Psoas muscle (tissue), 8 donors: ENCODE data around the gene TEX19. TPM values are rescaled to one million over a fixed set of nuclear protein-coding genes. Genes with fewer than 3 reads are reported as not detected.
A peak's percentile ranks its signal among the peaks of the same experiment; 100 is the strongest.

Experiments used
- ATAC-seq, 4 donors: fragments of 200-7000 bp; cut with Tn5 transposase; one replicate each; pipeline ENCODE4 v1.9.1; 2020; ENCODE audit warnings: moderate library complexity in 3 of 4, mild to moderate bottlenecking in 2 of 4
- DNase-seq, 2 donors: peaks; one replicate each; pipeline ENCODE4 v3.0.0-alpha.2; 2020
- H3K27ac ChIP-seq: fragments of 200-600 bp; one replicate; pipeline ENCODE4 v1.8.0; 2022
- H3K27me3 ChIP-seq, 3 donors: fragments of 200-600 bp in 1 of 3; one replicate each; pipeline versions ENCODE4 v1.6.1 to v1.8.0; 2013 to 2022; ENCODE audit warnings: low read length in 2 of 3, mild to moderate bottlenecking in 2 of 3, moderate library complexity in 1 of 3; ENCODE audit not compliant: insufficient read depth in 3 of 3
- H3K36me3 ChIP-seq, 2 donors: fragments of 200-600 bp in 1 of 2; one replicate each; pipeline versions ENCODE4 v1.6.1 to v1.8.0; 2013 to 2022; ENCODE audit warnings: low read depth in 1 of 2, mild to moderate bottlenecking in 1 of 2, moderate library complexity in 1 of 2; ENCODE audit not compliant: insufficient read depth in 1 of 2
- H3K4me1 ChIP-seq: fragments of 200-600 bp; one replicate; pipeline ENCODE4 v1.8.0; 2022
- H3K4me3 ChIP-seq: fragments of 200-600 bp; one replicate; pipeline ENCODE4 v1.8.0; 2022; ENCODE audit warnings: mild to moderate bottlenecking
- H3K9me3 ChIP-seq: fragments of 200-600 bp; one replicate; pipeline ENCODE4 v1.8.0; 2022
- WGBS, 3 donors: extraction: QIAGEN DNeasy Blood & Tissue Kit; methylation state at CpG; one replicate each; pipeline versions ENCODE4 v1.1.6 to v1.1.7; 2013; 5-methylcytosine and 5-hydroxymethylcytosine counted together
- intact Hi-C, 2 donors: fragments of 100-400 bp; cut with DNase I; formaldehyde crosslinking; loops; one replicate each; pipeline versions ENCODE4 v1.11.0 to v1.14.2; 2022
- polyA plus RNA-seq, 3 donors: library from polyadenylated mRNA; stranded (reverse); fragments of 200-250 nt; gene quantifications; one replicate each; pipeline ENCODE4 v1.2.3, GENCODE V29; 2013
- total RNA-seq, 4 donors: library from RNA; stranded (reverse); fragmentation: NEBNext Ultra II Directional in 2 of 4; extraction: Animal tissue kit (Norgen Biotek cat#: 25700) in 2 of 4; gene quantifications; one replicate each; pipeline versions ENCODE4 v1.2.1 to v1.2.4, GENCODE V29; 2021 to 2023
- TF ChIP-seq, protein P1 (sequence below): fragments of 200-600 bp; IDR thresholded peaks from one replicate; pipeline ENCODE4 v1.8.0; 2022; ENCODE audit warnings: antibody characterized with exemption
- donor health status: healthy with polysubstance abuse.
- donor health status: DM: no; HTN: no; CAD: no; lungs with moderate emphysema.
- donor health status: Bipolar disorder and iron deficiency.
- donor health status: healthy.
- donor health status: DM: yes; HTN: yes; CAD: no.
- donor health status: DM: no; HTN: no; CAD: no.
- donor health status: DM: no; HTN: no; CAD: no.
- donor health status: DM: yes; HTN: yes; CAD: no.

The TEX19 gene
- total and polyA plus RNA-seq, 7 donors = 0.07 to 0.35 (median 0.17) TPM; not detected in 2

DNA sequence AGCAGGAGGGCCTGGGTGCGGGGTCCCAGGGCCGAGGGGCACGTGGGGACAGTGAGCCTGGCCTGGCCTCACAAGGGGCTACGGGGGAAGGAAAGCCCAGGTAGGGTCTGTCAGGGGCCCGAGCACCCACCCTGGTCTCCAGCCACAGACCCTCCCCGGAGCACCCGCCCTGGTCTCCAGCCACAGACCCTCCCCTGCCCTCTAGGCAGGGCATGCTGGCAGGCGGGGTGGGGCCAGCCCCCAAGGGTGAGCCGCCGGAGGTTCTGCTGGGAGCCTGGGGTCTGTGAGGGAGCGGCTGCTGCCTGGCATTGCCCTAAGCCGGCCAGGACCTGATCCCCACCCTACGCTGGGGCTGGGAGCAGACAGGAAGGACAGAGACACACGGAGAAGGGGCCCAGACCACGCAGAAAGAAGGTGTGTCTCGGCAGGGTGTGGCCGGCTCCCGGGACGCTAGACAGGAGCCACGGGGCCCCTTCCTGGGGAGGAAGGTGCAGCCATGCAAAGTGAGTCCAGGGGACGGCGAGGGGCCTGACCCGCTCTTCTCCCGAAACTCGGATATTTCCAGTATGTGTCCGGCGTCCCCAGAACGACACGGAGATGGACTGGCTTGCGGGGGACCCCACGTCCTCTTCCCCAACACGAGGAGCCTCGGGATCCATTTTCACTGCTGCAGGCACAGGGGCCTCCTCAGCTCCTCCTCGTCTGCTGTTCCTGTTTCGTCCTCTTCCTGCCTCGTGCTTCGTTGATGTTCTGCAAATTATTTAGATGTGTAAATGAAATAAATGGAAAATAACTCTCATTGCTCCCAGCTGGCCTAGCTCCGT lies 28.0 kb downstream of the TEX19 start:
- WGBS, 3 donors = 45 to 58% (median 46%) methylated on average over 31 to 38 of the region's 38 CpGs
- TF ChIP-seq, protein P1, sequence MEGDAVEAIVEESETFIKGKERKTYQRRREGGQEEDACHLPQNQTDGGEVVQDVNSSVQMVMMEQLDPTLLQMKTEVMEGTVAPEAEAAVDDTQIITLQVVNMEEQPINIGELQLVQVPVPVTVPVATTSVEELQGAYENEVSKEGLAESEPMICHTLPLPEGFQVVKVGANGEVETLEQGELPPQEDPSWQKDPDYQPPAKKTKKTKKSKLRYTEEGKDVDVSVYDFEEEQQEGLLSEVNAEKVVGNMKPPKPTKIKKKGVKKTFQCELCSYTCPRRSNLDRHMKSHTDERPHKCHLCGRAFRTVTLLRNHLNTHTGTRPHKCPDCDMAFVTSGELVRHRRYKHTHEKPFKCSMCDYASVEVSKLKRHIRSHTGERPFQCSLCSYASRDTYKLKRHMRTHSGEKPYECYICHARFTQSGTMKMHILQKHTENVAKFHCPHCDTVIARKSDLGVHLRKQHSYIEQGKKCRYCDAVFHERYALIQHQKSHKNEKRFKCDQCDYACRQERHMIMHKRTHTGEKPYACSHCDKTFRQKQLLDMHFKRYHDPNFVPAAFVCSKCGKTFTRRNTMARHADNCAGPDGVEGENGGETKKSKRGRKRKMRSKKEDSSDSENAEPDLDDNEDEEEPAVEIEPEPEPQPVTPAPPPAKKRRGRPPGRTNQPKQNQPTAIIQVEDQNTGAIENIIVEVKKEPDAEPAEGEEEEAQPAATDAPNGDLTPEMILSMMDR = no peak
- Histone ChIP-seq H3K4me1 (peaks cover 25% of the 10 kb centered on the region), H3K36me3 (peaks cover 0 to 6% of the 10 kb centered on the region in 2 donors), H3K9me3 (no peaks in the 10 kb centered on the region), H3K27me3 (peaks cover 0 to 15% (median 8%) of the 10 kb centered on the region in 3 donors), H3K27ac (no peak overlapping the region), H3K4me3 (no peak overlapping the region)
- intact Hi-C loops = no loop called here
- DNase-seq (no peak), ATAC-seq (no peak)

DNA sequence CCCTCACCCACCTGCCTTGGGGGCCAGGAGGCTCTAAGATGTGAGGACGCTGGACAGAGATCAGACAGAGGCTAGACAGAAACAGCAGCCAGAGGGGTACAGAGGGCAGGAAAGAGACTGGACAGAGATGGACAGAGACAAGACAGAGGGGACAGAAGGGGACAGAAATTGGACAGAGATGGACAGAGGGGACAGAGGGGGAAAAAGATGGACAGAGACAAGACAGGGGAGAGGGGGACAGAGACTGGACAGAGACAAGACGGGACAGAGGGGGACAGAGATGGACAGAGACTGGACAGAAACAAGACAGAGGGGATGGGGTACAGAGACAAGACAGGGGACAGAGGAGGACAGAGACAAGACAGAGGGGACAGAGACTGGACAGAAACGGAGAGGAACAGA lies 28.7 kb downstream of the TEX19 start:
- DNase-seq (no peak), ATAC-seq (no peak)
- WGBS, 3 donors = 35 to 65% (median 42%) methylated on average over 3 of the region's 3 CpGs
- TF ChIP-seq, protein P1 = no peak
- peaks cover 0 to 12% of the 10 kb centered on the region in 2 donors for H3K36me3 ChIP-seq
- H3K27me3 ChIP-seq = peaks cover 0 to 8% (median 8%) of the 10 kb centered on the region in 3 donors
- H3K4me1 ChIP-seq = peaks cover 25% of the 10 kb centered on the region
- no peak overlapping the region for H3K4me3 ChIP-seq
- H3K27ac ChIP-seq = no peak overlapping the region
- intact Hi-C loops = no loop called here
- no peaks in the 10 kb centered on the region for H3K9me3 ChIP-seq

DNA sequence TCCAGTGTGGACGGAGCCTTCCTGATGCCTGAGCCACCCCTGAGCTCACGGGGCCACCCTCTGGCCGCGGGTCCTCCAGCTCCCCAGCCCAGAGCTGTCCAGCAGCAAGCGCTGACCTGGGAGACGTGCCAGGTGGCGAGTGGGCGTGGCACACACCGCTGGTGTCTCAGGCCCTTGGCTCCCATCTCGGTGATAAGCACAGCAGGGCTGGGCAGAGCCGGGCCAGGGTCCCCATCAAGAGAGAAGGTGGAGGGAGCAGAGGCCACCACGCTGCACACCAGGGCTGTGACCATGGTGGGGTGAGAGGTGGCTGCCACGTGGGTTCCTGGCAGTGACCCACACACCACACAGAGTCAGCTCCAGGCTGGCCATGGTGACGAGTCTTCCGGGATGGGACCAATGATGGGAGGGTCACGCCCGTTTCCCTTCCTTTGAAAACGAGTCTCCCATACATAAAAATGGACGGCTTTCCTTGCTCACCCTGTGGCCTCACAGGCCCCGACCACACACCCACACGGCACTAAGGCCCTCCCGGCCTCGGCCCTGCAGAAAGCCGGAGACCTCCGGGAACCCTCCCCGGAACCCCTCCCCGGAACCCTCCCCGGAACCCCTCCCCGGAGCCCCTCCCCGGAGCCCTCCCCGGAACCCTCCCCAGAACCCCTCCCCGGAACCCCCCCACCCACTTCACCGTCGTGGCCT lies 29.3 kb downstream of the TEX19 start:
- Histone ChIP-seq H3K4me3 (no peak overlapping the region), H3K27ac (no peak overlapping the region), H3K9me3 (no peaks in the 10 kb centered on the region), H3K36me3 (peaks cover 0 to 18% of the 10 kb centered on the region in 2 donors), H3K4me1 (peaks cover 25% of the 10 kb centered on the region), H3K27me3 (peaks cover 0 to 8% (median 4%) of the 10 kb centered on the region in 3 donors)
- DNase-seq = peak; percentile 59 to 83
- WGBS, 3 donors = 45 to 54% (median 53%) methylated on average over 28 to 34 of the region's 34 CpGs
- intact Hi-C loops = no loop called here
- ATAC-seq = peak; percentile 39 to 68 (median 47)
- TF ChIP-seq, protein P1 = no peak

DNA sequence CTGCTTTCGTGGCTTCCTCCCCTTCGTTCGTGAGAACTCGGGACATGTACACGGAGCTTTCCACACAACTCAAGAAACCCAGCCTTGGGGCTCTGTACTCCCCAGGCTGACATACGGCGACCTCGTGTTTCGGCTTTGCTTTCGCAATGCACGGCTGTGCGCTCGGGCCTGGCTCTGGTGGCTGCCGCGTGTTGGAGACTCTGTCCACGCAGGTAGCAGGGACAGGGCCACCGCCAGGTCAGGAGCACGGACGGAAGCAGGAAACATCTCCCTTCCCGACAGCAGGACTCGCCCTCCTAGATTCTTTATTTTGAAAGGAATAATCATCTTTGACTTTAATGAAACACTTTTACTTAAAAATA lies 29.9 kb downstream of the TEX19 start:
- TF ChIP-seq, protein P1 = no peak
- DNase-seq = no peak
- no peak for ATAC-seq

More for the DNA sequence above, 29.9 kb downstream of the TEX19 start:
- intact Hi-C loops = no loop called here
- Histone ChIP-seq H3K4me3 (no peak overlapping the region), H3K9me3 (no peaks in the 10 kb centered on the region), H3K36me3 (peaks cover 0 to 24% of the 10 kb centered on the region in 2 donors), H3K4me1 (peaks cover 20% of the 10 kb centered on the region), H3K27me3 (peaks cover 0 to 8% (median 0%) of the 10 kb centered on the region in 3 donors), H3K27ac (no peak overlapping the region)
- 82 to 87% (median 84%) methylated on average over 18 to 21 of the region's 21 CpGs for WGBS, 3 donors
